C4-2B (cell line): ENCODE data around the gene PRIMPOL.

Experiments used
- ZFX ChIP-seq: fragments of 450-650 bp; IDR thresholded peaks from 2 replicates; pipeline ENCODE4 v1.6.1; 2017
- TF ChIP-seq, protein P1 (sequence below): fragments of 450-650 bp; conservative IDR thresholded peaks from 2 replicates; pipeline ENCODE4 v1.5.1; 2017; ENCODE audit warnings: mild to moderate bottlenecking

DNA sequence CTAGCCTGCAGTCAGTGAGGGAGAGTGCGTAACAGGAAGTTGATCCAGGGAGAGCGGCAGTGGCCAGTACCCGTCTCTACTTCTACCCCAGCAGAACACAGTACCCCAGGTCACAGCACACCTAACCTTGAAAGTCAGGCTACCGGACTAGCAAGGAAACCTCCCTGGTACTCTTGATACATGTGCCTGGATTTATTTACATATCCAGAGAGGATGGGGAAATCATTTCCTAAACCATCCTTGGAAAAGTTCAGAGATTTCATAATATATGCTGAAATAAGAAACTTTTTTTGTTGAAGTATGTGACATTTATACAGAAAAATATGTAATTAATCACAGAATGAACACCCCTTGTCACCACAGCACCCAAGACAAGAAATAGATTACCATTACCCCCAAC, 24.5 kb downstream of the PRIMPOL start:
- TF ChIP-seq, protein P1, sequence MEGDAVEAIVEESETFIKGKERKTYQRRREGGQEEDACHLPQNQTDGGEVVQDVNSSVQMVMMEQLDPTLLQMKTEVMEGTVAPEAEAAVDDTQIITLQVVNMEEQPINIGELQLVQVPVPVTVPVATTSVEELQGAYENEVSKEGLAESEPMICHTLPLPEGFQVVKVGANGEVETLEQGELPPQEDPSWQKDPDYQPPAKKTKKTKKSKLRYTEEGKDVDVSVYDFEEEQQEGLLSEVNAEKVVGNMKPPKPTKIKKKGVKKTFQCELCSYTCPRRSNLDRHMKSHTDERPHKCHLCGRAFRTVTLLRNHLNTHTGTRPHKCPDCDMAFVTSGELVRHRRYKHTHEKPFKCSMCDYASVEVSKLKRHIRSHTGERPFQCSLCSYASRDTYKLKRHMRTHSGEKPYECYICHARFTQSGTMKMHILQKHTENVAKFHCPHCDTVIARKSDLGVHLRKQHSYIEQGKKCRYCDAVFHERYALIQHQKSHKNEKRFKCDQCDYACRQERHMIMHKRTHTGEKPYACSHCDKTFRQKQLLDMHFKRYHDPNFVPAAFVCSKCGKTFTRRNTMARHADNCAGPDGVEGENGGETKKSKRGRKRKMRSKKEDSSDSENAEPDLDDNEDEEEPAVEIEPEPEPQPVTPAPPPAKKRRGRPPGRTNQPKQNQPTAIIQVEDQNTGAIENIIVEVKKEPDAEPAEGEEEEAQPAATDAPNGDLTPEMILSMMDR: no peak
- TF ChIP-seq ZFX: no peak
